Kidney (tissue), 14 donors: ENCODE data around the gene MEGF8. TPM values are rescaled to one million over a fixed set of nuclear protein-coding genes. Genes with fewer than 3 reads are reported as not detected.

Experiments
- DNase-seq, 5 donors: peaks; one replicate each; pipeline ENCODE4 v3.0.0-alpha.2; 2013 to 2020
- FAIRE-seq: peaks from 2 replicates; lab custom pipeline; 2012; peaks lifted over from hg19 to GRCh38; lab: Jason Lieb, UNC
- H3K27ac ChIP-seq, 2 donors: one replicate each; pipeline ENCODE4 v1.7.0; 2013; ENCODE audit warnings: low read depth in 2 of 2, low read length in 2 of 2, inconsistent platforms in 1 of 2
- H3K27me3 ChIP-seq: one replicate; pipeline ENCODE4 v1.7.1; 2013; ENCODE audit warnings: low read length, inconsistent platforms; ENCODE audit not compliant: control insufficient read depth, insufficient read depth
- H3K36me3 ChIP-seq, 3 donors: one replicate each; pipeline versions ENCODE4 v1.7.0 to v1.7.1; 2013; ENCODE audit warnings: low read length in 3 of 3, control low read depth in 1 of 3, inconsistent platforms in 1 of 3; ENCODE audit not compliant: insufficient read depth in 3 of 3, control insufficient read depth in 2 of 3
- H3K4me1 ChIP-seq, 3 donors: one replicate each; pipeline versions ENCODE4 v1.7.0 to v1.7.1; 2013; ENCODE audit warnings: low read length in 3 of 3, inconsistent platforms in 1 of 3, low read depth in 1 of 3; ENCODE audit not compliant: control insufficient read depth in 2 of 3, insufficient read depth in 2 of 3
- H3K4me3 ChIP-seq, 3 donors: one replicate each; pipeline versions ENCODE4 v1.7.0 to v1.8.1; 2013; ENCODE audit warnings: low read length in 3 of 3, control low read depth in 1 of 3, inconsistent platforms in 1 of 3
- H3K9ac ChIP-seq, 3 donors: one replicate each; pipeline versions ENCODE4 v1.7.0 to v1.7.1; 2013; ENCODE audit warnings: low read length in 3 of 3, control low read depth in 1 of 3, inconsistent platforms in 1 of 3
- H3K9me3 ChIP-seq, 3 donors: one replicate each; pipeline versions ENCODE4 v1.7.0 to v1.7.1; 2013; ENCODE audit warnings: low read length in 3 of 3, control low read depth in 1 of 3, inconsistent platforms in 1 of 3; ENCODE audit not compliant: control insufficient read depth in 2 of 3, insufficient read depth in 1 of 3
- intact Hi-C: fragments of 100-400 bp; cut with DNase I; formaldehyde crosslinking; loops from one replicate; pipeline ENCODE4 v1.11.1; 2022
- polyA plus RNA-seq: library from polyadenylated mRNA; stranded (reverse); fragments of 350-450 nt; fragmentation: Illumina TruSeq; extraction: RNeasy Lipid Tissue Mini Kit (QIAGEN cat#74804); gene quantifications from one replicate; pipeline ENCODE4 v1.2.3, GENCODE V29; 2014; ENCODE audit warnings: low read depth, low replicate concordance; ENCODE audit not compliant: insufficient read depth
- total RNA-seq: library from RNA; stranded (reverse); fragmentation: NEBNext Ultra II Directional; extraction: Animal tissue kit (Norgen Biotek cat#: 25700); gene quantifications from one replicate; pipeline ENCODE4 v1.2.1, GENCODE V29; 2021
- TF ChIP-seq, protein P1 (sequence below): IDR thresholded peaks from 3 replicates; pipeline ENCODE4 v1.5.1; 2012; ENCODE audit warnings: mild to moderate bottlenecking, moderate library complexity, borderline replicate concordance; ENCODE audit not compliant: insufficient read depth; ENCODE audit errors: extremely low read depth
- donor health status: control.
- donor health status: control.
- donor health status: control.
- donor health status: control.
- donor health status: control.
- donor health status: DM: yes; HTN: yes; CAD: no.
- donor health status: Normal renal cell carcinoma (clear cell type).

Gene MEGF8
- total and polyA plus RNA-seq, 2 donors from 2014 or later: 8.7 to 31.6 TPM

DNA sequence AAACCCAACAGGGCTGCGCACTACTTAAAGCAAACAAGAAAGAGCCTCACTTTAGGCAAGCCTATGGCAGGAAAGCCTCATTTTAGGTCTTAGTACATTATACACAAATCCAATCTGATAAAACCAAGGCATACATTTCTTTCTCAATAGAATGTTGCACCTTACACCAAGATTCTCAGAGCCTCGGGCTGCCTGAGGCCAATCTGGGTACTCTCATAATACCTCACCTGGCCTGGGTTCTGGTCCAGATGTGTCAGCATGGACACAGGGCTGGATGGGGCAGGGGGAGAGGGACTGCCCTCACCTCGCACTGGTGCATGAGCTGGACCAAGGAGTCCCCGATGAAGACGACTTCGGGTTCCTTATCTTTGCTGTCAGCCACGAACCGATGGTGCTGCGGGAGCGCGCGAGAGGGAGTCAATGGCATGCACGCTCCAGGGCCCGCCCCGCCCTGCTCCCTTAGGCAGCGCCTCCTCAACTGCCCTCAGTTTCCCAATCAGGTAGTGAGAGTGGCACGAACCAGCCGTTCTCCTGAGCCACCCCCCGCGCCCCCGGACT, 23.7 kb upstream of the MEGF8 start, which contains the start of gene PRR19:
PRR19 (plus strand) TSS at position 487 of the 558 bp plus-strand sequence. CDS start 7,453 bp downstream, outside the sequence.
- TF ChIP-seq, protein P1, sequence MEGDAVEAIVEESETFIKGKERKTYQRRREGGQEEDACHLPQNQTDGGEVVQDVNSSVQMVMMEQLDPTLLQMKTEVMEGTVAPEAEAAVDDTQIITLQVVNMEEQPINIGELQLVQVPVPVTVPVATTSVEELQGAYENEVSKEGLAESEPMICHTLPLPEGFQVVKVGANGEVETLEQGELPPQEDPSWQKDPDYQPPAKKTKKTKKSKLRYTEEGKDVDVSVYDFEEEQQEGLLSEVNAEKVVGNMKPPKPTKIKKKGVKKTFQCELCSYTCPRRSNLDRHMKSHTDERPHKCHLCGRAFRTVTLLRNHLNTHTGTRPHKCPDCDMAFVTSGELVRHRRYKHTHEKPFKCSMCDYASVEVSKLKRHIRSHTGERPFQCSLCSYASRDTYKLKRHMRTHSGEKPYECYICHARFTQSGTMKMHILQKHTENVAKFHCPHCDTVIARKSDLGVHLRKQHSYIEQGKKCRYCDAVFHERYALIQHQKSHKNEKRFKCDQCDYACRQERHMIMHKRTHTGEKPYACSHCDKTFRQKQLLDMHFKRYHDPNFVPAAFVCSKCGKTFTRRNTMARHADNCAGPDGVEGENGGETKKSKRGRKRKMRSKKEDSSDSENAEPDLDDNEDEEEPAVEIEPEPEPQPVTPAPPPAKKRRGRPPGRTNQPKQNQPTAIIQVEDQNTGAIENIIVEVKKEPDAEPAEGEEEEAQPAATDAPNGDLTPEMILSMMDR: no peak
- peak within 1 kb of the TSS; percentile 63 to 84 (median 75) for H3K4me3 ChIP-seq
- no peak for DNase-seq
- peak within 1 kb of the TSS in 2 of 3 donors; percentile 55 to 57 for H3K9ac ChIP-seq
- H3K4me1 ChIP-seq: peaks cover 2 to 4% (median 2%) of the 10 kb centered on the region in 3 donors
- H3K27ac ChIP-seq: peak within 1 kb of the TSS; percentile 43 to 56
- FAIRE-seq: no peak
- no peaks in the 10 kb centered on the region for H3K27me3 ChIP-seq
- intact Hi-C loops: no loop called here
- no peaks in the 10 kb centered on the region for H3K36me3 ChIP-seq
- no peaks in the 10 kb centered on the region for H3K9me3 ChIP-seq

DNA sequence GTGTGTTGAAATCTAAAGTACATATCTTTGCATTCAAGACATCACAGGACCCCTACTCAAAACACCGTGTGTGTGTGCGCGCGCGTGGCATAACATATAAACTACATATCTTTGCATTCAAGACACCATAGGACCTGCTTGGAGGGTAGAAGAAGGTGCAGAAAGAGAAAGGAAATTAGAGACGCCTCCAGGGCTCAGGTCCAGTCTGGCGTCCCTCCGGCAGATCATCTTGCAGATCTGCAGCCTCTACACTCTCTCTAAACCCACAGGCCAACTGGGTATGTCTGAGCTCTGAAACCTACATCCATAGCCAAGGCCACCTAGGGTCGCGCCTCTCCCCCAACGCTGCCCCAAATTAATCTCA, 22.4 kb upstream of the MEGF8 start:
- no peaks in the 10 kb centered on the region for H3K9me3 ChIP-seq
- H3K36me3 ChIP-seq: no peaks in the 10 kb centered on the region
- no peaks in the 10 kb centered on the region for H3K27me3 ChIP-seq
- TF ChIP-seq, protein P1: no peak
- peak in 1 of 5 donors; percentile 32 for DNase-seq
- H3K4me3 ChIP-seq: peak overlapping the region in 2 of 3 donors; percentile 49 to 75
- peak overlapping the region in 1 of 3 donors; percentile 37 for H3K9ac ChIP-seq
- intact Hi-C loops: no loop called here
- H3K4me1 ChIP-seq: peaks cover 2 to 4% (median 2%) of the 10 kb centered on the region in 3 donors
- FAIRE-seq: no peak
- H3K27ac ChIP-seq: no peak overlapping the region

DNA sequence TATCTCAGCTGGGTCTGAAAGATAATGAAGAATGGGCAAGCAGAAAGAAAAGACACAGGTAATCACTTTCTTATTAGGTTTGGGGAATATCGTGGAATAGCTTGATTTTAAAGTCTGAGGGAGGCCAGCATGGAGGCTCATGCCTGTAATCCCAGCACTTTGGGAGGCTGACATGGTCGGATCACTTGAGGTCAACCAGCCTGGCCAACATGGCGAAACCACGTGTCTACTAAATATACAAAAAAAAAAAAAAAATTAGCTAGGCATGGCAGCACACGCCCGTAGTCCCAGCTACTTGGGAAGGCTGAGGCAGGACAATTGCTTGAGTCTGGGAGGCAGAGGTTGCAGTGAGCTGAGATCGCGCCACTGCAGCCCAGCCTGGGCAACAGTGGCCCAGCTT, 21.6 kb upstream of the MEGF8 start:
- DNase-seq: no peak
- peaks cover 2 to 4% (median 2%) of the 10 kb centered on the region in 3 donors for H3K4me1 ChIP-seq
- TF ChIP-seq, protein P1: no peak
- intact Hi-C loops: no loop called here
- no peak for FAIRE-seq
- no peaks in the 10 kb centered on the region for H3K36me3 ChIP-seq
- no peaks in the 10 kb centered on the region for H3K27me3 ChIP-seq
- H3K9me3 ChIP-seq: no peaks in the 10 kb centered on the region
- no peak overlapping the region for H3K9ac ChIP-seq
- H3K4me3 ChIP-seq: no peak overlapping the region
- no peak overlapping the region for H3K27ac ChIP-seq
